HG03060 (cell line): ENCODE measurements around the gene DGKI.

Source experiments
- ATAC-seq: cut with Tn5 transposase; IDR thresholded peaks from one replicate; pipeline ENCODE4 v1.9.1; 2021; ENCODE audit warnings: low read depth, moderate number of reproducible peaks; ENCODE audit not compliant: unreplicated experiment

Gene DGKI

DNA sequence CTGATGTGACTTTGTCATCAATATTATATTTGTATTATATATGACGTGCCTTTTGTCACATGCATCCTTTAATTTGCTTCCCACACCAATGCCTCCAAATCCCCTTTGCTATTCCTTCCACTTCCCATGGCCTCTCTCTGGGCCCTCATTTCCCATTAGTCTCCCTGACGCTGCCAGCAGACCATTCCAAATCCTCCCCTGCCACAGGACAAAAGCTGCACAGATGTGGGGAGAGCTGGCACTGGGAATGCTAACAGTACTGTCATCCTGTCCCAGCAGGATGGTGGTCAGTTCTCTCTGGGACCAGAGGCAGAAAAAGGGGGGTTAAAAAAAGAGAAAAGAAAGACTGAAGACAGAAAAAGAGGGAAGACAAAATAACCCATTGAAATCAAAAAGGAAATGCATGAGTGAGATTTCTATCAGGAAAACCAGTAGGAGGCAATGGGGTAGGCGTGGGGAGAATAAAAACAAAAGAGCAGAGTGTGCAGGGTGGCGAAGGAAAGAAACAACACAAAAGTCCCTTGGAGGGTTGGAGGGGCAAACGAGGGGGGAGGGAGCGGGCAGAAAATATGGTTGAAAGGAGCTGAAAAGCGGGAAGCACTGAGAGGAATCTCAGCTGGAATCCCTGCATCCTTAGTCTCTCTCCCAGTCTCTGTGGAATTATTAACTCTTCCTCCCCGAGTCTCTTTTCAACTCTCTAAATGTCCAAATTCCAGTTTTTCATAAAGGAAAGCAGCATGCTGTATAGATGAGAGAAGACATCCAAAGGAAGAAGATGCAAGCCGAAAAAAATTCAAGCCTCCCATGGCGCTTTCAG, 444.0 kb downstream of the DGKI start:
- ATAC-seq = no peak

DNA sequence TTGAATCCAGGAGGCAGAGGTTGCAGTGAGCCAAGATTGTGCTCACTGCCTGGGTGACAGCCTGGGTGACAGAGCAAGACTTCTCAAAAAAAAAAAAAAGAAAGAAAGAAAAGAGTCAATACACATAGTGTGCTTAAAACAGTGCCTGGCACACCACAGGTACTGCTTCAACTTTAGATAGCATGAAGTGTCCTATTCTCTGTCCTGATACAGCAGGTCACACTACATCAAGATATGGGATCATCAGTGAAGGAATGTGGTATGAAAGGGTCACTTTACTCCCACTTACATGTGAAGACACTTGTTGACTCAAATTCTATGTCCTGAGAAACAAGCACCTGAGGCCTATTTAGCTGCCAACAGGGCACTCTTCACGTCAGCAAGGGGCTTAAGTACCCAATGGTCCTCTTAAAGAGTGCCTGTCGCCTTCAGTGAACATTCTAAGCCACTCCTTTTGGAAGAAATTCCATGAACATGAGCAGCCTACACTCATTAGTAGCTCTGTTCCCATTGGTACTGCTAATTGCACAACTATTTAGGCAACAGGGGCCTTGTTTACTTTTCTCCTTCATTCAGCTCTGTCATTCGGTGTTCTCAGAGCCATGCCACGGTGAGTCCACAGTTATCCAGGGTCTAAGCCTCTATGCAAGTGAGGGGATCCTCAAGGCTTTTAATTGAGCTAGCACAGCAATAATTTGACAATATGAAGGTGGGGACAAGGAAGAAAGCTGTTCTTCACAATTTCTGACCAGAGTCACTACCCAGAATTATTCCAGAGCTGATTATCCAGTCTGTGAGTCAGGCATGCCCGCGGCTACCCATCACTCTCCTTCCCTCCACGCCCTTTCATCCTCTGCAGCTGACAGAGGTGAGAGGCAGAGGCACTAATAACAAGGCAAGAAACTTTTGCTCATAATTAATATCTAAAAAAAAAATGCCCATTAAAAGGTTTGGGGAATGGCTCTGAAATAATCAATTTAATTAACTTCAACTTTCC, 446.6 kb downstream of the DGKI start:
- no peak for ATAC-seq

DNA sequence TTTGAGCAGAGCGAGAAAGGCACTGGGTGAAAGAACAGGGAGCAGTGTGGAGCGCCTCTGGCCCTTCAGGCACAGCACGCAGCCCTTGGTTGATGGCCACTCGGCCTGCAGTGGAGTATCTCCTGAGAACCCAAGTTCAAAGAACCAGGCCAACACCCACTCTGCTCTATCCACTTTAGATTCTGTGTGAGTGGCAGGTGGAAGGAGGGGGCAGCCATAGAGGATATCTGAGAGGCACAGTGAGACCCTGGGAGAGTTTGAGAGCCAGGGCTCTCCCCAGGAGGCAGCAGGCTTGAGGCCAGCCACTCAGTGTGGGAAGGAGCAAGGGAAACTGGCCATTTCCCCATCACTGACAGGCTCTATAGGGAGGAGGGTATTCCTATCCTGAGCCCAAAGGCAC, 450.7 kb downstream of the DGKI start:
- ATAC-seq = no peak

DNA sequence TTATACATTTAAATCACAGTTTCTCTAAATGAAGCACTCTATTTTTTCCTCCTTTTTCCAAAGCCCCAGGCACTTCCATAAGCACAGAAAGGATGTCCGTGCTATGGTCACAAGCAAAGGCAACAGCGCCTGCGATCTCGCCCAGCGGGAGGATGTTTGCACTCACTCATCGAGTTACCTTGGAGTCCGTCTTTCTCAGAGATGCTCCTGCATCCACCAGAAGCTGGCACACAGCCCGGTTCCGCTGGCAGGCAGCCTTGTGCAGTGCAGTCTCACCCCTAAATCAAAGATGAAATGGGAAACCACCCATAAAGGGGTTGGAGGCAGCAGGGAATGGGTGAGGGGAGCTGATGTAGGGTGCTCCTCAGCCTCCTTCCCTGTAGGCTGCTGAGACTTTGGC, 451.4 kb downstream of the DGKI start:
- ATAC-seq = no peak

DNA sequence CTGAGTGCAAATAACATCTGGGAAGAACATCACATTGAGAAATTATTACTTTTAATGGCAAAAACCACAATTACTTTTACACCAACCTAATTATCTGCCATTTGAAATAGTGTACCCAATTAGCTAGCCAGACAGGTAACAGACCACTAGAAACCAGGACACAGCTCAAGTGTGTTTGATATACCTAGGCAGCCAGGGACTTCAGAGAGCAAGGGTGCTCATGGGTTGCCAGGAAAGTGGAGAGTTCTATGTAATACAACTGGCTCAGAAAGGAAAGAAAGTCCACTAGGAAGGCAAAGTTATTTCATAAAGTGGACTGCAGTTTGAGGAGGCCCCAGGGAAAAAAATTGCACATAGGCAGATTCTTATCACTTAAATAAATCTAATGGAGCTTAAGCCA, 453.2 kb downstream of the DGKI start:
- no peak for ATAC-seq

DNA sequence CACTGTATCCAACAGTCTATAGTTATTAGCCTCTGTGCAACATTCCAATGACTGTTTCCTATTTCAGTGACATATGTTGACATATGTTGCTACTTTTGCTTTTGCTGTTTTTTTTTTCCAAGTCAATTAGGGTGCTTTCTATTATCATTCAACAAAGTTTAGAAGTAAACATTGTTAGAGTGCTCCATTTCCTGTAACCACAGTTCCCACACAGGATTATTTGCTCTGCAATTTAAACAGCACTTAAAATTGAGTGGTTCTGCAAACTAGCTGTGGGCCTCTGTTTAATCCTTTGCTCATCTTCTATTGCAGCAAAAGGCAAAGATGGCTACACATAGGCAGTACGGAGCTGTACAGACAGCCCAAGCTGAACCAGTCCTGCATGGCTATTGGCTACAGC, 456.7 kb downstream of the DGKI start:
- no peak for ATAC-seq

- no peak for ATAC-seq
Observed at GRCh38 chr7:137388916-137389315, 457.9 kb downstream of the DGKI start.

- no peak for ATAC-seq
Observed at GRCh38 chr7:137386966-137387365, 459.8 kb downstream of the DGKI start.

GRCh38 chr7:137381045-137381444, 465.7 kb downstream of the DGKI start:
- ATAC-seq = no peak

GRCh38 chr7:137373507-137373906, 473.3 kb downstream of the DGKI start:
- ATAC-seq = no peak

DNA sequence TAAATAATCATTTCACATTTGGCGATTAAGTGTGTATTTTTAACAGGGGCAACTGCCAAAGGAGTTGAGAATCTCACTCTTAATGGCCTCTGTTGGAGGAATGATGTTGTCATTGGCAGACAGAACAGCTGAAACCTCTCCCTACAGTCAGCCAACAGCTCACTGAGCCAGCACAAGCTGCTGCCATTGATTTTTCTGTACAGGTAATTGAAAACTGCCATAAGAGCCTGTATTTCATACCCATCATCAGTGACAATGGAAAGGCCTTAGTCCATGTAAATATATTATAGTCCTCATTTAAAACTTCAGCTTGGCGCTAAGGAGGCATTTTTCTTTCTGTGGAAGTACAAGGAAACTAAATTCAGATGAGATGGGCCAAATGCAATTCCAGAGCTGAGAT, 475.2 kb downstream of the DGKI start:
- no peak for ATAC-seq

- ATAC-seq = no peak
Observed at GRCh38 chr7:137366995-137367394, 479.8 kb downstream of the DGKI start.

DNA sequence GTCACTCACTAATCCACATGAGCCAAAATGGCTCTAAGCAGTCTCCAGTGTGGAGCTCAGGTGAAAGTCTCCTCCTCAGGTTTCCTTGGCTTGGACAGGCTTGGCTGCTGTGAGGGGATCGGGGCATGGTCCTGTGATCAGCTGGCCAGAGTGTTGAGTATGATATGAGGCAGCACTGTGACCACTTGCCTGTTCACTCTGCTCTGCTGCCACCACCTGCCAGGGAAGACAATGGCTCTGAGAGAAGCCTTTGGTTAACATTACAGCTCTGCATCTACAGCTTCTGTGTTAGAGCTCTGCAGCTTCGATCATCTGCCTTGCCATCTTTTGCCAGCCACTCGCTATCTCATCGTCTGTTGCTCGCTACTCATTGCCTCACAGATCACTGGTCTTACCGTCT, 483.1 kb downstream of the DGKI start:
- ATAC-seq = no peak

- ATAC-seq = no peak
Observed at GRCh38 chr7:137360087-137360679, 486.6 kb downstream of the DGKI start.

GRCh38 chr7:137354961-137355360, 491.8 kb downstream of the DGKI start:
- ATAC-seq = no peak

- ATAC-seq = no peak
Observed at GRCh38 chr7:137354396-137354795, 492.4 kb downstream of the DGKI start.

DNA sequence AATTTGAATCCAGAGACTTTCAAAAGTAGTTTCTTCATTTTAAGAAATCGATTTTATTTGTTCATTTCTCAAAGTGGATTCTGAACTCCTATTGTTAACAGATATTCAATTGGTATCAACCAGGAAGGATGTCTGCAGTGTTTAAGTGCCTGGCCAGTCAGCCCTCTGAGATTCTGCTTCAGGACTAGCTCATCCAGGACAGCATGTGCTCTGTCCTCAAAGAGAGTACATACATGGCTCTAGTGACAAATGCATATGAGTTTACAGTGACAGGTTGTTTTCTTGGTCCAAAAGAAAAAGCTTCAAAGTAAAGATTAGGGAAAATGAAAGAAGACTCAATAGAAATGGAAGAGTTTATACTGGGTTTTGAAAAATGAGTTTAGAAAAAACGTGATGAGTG, 494.8 kb downstream of the DGKI start:
- ATAC-seq = no peak

- no peak for ATAC-seq
Observed at GRCh38 chr7:137345799-137346449, 500.9 kb downstream of the DGKI start.

DNA sequence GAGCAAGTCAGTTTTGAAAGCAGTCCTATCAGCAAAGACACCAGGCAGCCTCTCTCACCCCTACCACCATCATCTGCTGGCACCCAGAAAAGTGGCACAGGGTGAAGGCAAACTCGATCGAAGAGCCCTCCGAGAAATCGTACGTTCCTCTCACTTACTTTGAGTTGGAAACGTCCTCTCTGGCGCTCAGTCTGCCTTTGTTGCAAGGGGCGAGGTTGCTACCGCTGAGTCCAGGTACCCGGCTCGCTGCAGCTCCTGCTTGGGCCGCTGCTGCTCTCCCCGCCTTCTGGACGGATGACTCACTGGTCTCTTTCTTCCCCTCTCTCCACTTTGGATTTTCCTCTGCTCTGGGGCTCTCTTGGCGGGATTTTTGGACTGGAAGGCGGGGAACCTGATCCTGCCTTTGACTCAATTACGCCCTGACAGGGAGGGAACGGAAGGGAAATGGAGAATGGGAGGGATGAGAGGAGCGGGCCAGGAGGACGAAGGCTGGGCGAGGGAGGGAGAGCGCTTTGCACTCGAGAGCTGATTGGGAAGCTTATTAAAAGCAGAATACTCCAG, 503.4 kb downstream of the DGKI start, which contains the start of gene PTN:
Gene PTN (minus strand): TSS at position 453 of the 561 bp plus-strand sequence. CDS start 88,760 bp downstream, outside the sequence.
- no peak for ATAC-seq

GRCh38 chr7:137342828-137343261, 503.9 kb downstream of the DGKI start:
- no peak for ATAC-seq
